Stomach (tissue), 4 donors: ENCODE data around the gene ZNRF2.

Source experiments
- POLR2A ChIP-seq, 4 donors: fragments of 450-650 bp; IDR thresholded peaks; one replicate each; pipeline ENCODE4 v1.6.1; 2016; ENCODE audit warnings: antibody characterized with exemption in 4 of 4, control low read depth in 2 of 4, mild to moderate bottlenecking in 1 of 4, moderate library complexity in 1 of 4
- POLR2AphosphoS5 ChIP-seq, 3 donors: sonication (generic); formaldehyde crosslinking; IDR thresholded peaks; one replicate each; pipeline ENCODE4 v1.6.1; 2016; ENCODE audit warnings: antibody characterized with exemption in 3 of 3
- TF ChIP-seq, protein P1 (sequence below), 7 experiments: fragments of 450-650 bp in 4 of 7; fragments of 200-600 bp in 3 of 7; sonication (generic) in 3 of 7; IDR thresholded peaks; one replicate each; pipeline ENCODE4 v1.5.1; 2016 to 2019; ENCODE audit warnings: antibody characterized with exemption in 7 of 7, control low read depth in 2 of 7, mild to moderate bottlenecking in 1 of 7

DNA sequence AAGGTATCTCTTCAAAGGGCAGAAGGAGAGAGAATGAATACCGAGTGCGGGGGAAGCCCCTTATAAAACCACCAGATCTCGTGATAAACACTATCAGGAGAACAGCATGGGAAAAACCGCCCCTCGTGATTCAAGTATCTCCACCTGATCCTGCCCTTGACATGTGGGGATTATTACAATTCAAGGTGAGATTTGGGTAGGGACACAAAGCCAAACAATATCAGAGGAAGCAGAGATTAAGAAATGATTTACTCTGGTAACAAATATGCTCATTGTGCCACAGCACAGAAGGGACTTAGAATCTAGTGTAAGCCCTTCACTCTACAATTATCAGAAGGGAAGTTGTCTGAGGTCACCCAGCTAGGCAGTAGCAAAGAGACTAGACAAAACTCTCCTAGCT lies 40.1 kb upstream of the ZNRF2 start:
- TF ChIP-seq, protein P1, sequence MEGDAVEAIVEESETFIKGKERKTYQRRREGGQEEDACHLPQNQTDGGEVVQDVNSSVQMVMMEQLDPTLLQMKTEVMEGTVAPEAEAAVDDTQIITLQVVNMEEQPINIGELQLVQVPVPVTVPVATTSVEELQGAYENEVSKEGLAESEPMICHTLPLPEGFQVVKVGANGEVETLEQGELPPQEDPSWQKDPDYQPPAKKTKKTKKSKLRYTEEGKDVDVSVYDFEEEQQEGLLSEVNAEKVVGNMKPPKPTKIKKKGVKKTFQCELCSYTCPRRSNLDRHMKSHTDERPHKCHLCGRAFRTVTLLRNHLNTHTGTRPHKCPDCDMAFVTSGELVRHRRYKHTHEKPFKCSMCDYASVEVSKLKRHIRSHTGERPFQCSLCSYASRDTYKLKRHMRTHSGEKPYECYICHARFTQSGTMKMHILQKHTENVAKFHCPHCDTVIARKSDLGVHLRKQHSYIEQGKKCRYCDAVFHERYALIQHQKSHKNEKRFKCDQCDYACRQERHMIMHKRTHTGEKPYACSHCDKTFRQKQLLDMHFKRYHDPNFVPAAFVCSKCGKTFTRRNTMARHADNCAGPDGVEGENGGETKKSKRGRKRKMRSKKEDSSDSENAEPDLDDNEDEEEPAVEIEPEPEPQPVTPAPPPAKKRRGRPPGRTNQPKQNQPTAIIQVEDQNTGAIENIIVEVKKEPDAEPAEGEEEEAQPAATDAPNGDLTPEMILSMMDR (IDR thresholded peaks at IDR 0.05): no peak
- no peak for TF ChIP-seq POLR2AphosphoS5 (IDR thresholded peaks at IDR 0.05)
- no peak for TF ChIP-seq POLR2A (IDR thresholded peaks at IDR 0.05)
